HepG2 (cell line): ENCODE results near the gene TTC28. TPM values are rescaled to one million over a fixed set of nuclear protein-coding genes. Genes with fewer than 3 reads are reported as not detected.

ENCODE experiments used
- ATAC-seq: fragments of 200-7000 bp; cut with Tn5 transposase; 3 replicates; pipeline ENCODE4 v1.9.1; 2020; ENCODE audit warnings: mild to moderate bottlenecking, moderate library complexity
- BruUV-seq: library from RNA; stranded (reverse); fragments of 400-500 nt; replicated peaks from 2 replicates; lab custom pipeline; 2021; lab: Mats Ljungman, UMichigan
- CTCF ChIA-PET: fragments of 300-600 bp; formaldehyde crosslinking; extraction: SDS; loops from one replicate; lab custom pipeline; 2021; ENCODE audit warnings: low total read pairs, inconsistent platforms, low intra/inter-chr PET ratio; lab: Yijun Ruan, JAX
- POLR2A ChIA-PET: fragments of 350-600 bp; sonication (Branson Sonifier 250); formaldehyde crosslinking; loops from one replicate; lab custom pipeline; 2020; ENCODE audit warnings: antibody characterized with exemption, inconsistent platforms; lab: Yijun Ruan, JAX
- DNase-seq: peaks from one replicate; pipeline ENCODE4 v3.0.0-alpha.2; 2015; ENCODE audit warnings: low spot score
- FAIRE-seq: peaks from 3 replicates; lab custom pipeline; 2011; peaks lifted over from hg19 to GRCh38; lab: Jason Lieb, UNC
- H2AFZ ChIP-seq: one replicate; pipeline ENCODE4 v1.6.1; 2011; ENCODE audit warnings: low read length, inconsistent platforms
- H3K27ac ChIP-seq: fragments of 300-600 bp; 3 replicates; pipeline ENCODE4 v1.8.0; 2011; ENCODE audit warnings: mixed run types, mild to moderate bottlenecking, mixed read lengths, low read length, inconsistent platforms; ENCODE audit not compliant: insufficient read depth; ENCODE audit errors: extremely low read length
- H3K27me3 ChIP-seq, 2 experiments: fragments of 200-600 bp in 1 of 2; 2 replicates in 1 of 2; 3 replicates in 1 of 2; pipeline versions ENCODE4 v1.6.0 to v1.8.0; 2011; ENCODE audit warnings: low read length in 2 of 2, mild to moderate bottlenecking in 2 of 2, moderate library complexity in 2 of 2, inconsistent platforms in 1 of 2; ENCODE audit not compliant: insufficient read depth in 2 of 2, control insufficient read depth in 1 of 2
- H3K36me3 ChIP-seq, 2 experiments: fragments of 200-600 bp in 1 of 2; replicated peaks in 1 of 2; 2 replicates in 1 of 2; 3 replicates in 1 of 2; pipeline versions ENCODE4 v1.5.1 to v1.8.0; 2011; ENCODE audit warnings: low read length in 2 of 2, inconsistent platforms in 1 of 2; ENCODE audit not compliant: insufficient read depth in 2 of 2, control insufficient read depth in 1 of 2
- H3K4me1 ChIP-seq: 2 replicates; pipeline ENCODE4 v1.5.1; 2012; ENCODE audit warnings: low read length, inconsistent platforms; ENCODE audit not compliant: insufficient read depth
- H3K4me2 ChIP-seq: 2 replicates; pipeline ENCODE4 v1.6.0; 2011; ENCODE audit warnings: low read depth, low read length, inconsistent platforms
- H3K4me3 ChIP-seq, 3 experiments: fragments of 200-600 bp in 1 of 3; sonication (generic), shearing (Covaris generic) in 1 of 3; replicated peaks in 1 of 3; 2 replicates each; pipeline ENCODE4 v1.5.1; 2011 to 2016; ENCODE audit warnings: low read length in 3 of 3, inconsistent platforms in 2 of 3, low read depth in 2 of 3, mild to moderate bottlenecking in 2 of 3, control low read depth in 1 of 3, mixed read lengths in 1 of 3; ENCODE audit not compliant: insufficient read depth in 1 of 3
- H3K79me2 ChIP-seq: one replicate; pipeline ENCODE4 v1.6.1; 2011; ENCODE audit warnings: low read length, inconsistent platforms; ENCODE audit not compliant: insufficient read depth
- H3K9ac ChIP-seq: 2 replicates; pipeline ENCODE4 v1.6.0; 2011; ENCODE audit warnings: mild to moderate bottlenecking, low read depth, low read length, inconsistent platforms; ENCODE audit not compliant: insufficient read depth
- H3K9me3 ChIP-seq: 2 replicates; pipeline ENCODE4 v1.5.1; 2012; ENCODE audit warnings: mild to moderate bottlenecking, low read length
- H4K20me1 ChIP-seq: 2 replicates; pipeline ENCODE4 v1.6.0; 2011; ENCODE audit warnings: inconsistent platforms, mild to moderate bottlenecking, low read length, moderate library complexity; ENCODE audit not compliant: insufficient read depth
- EED ChIP-seq: sonication (generic); formaldehyde crosslinking; IDR thresholded peaks from 2 replicates; pipeline ENCODE4 v1.5.0; 2020; ENCODE audit warnings: mild to moderate bottlenecking, missing genetic modification reagents
- HDAC2 ChIP-seq: sonication (generic); formaldehyde crosslinking; IDR thresholded peaks from 2 replicates; pipeline ENCODE4 v1.4.0; 2020; ENCODE audit warnings: missing genetic modification reagents
- JUND ChIP-seq: sonication (generic); formaldehyde crosslinking; IDR thresholded peaks from 2 replicates; pipeline ENCODE4 v1.8.0; 2022; ENCODE audit warnings: mild to moderate bottlenecking, missing genetic modification reagents
- LBX2 ChIP-seq: sonication (generic); formaldehyde crosslinking; IDR thresholded peaks from 2 replicates; pipeline ENCODE4 v1.5.0; 2020; ENCODE audit warnings: missing genetic modification reagents, mild to moderate bottlenecking, borderline replicate concordance
- MXD3 ChIP-seq: IDR thresholded peaks from 2 replicates; pipeline ENCODE4 v1.6.1; 2016; ENCODE audit warnings: mild to moderate bottlenecking, missing biosample characterization, missing genetic modification reagents
- PATZ1 ChIP-seq: sonication (generic); formaldehyde crosslinking; IDR thresholded peaks from 2 replicates; pipeline ENCODE4 v1.4.0; 2020; ENCODE audit warnings: missing genetic modification reagents
- PHF5A ChIP-seq: IDR thresholded peaks from one replicate; pipeline ENCODE4 v1.6.1; 2018; ENCODE audit warnings: low read depth, missing genetic modification reagents; ENCODE audit not compliant: unreplicated experiment
- SALL1 ChIP-seq: sonication (generic); formaldehyde crosslinking; IDR thresholded peaks from 2 replicates; pipeline ENCODE4 v1.8.0; 2022; ENCODE audit warnings: mild to moderate bottlenecking, missing genetic modification reagents
- SP1 ChIP-seq, 2 experiments: fragments of 450-650 bp in 1 of 2; sonication (generic) in 1 of 2; formaldehyde crosslinking in 1 of 2; IDR thresholded peaks; 2 replicates each; pipeline versions ENCODE4 v1.4.0 to v1.6.1; 2016 to 2020; ENCODE audit warnings: missing genetic modification reagents in 1 of 2
- ZBTB37 ChIP-seq: sonication (generic); formaldehyde crosslinking; IDR thresholded peaks from 2 replicates; pipeline ENCODE4 v1.4.0; 2020; ENCODE audit warnings: mild to moderate bottlenecking, missing genetic modification reagents
- ZNF142 ChIP-seq: sonication (generic); formaldehyde crosslinking; IDR thresholded peaks from 2 replicates; pipeline ENCODE4 v1.4.0; 2020; ENCODE audit warnings: missing genetic modification reagents
- ZNF335 ChIP-seq: sonication (generic); formaldehyde crosslinking; IDR thresholded peaks from 2 replicates; pipeline ENCODE4 v1.4.0; 2020; ENCODE audit warnings: missing genetic modification reagents
- ZNF569 ChIP-seq: sonication (generic); formaldehyde crosslinking; IDR thresholded peaks from 2 replicates; pipeline ENCODE4 v1.5.0; 2020; ENCODE audit warnings: mild to moderate bottlenecking, missing genetic modification reagents, moderate library complexity, borderline replicate concordance
- WGBS: methylation state at CpG from one replicate; pipeline ENCODE4 v1.1.6; 2017; ENCODE audit warnings: low lambda C conversion rate; 5-methylcytosine and 5-hydroxymethylcytosine counted together
- in situ Hi-C: cut with HindIII; loops from 2 replicates; pipeline ENCODE4 v1.10.0; 2017; ENCODE audit warnings: low pct_unique_long_range_greater_than_20kb; ENCODE audit not compliant: extremely low pct_ligation_motif_present
- intact Hi-C: fragments of 100-400 bp; cut with micrococcal nuclease; formaldehyde crosslinking; loops from one replicate; pipeline ENCODE4 v1.10.0; 2022; ENCODE audit not compliant: unreplicated experiment
- polyA plus RNA-seq, 8 experiments: library from polyadenylated mRNA; depleted of rRNA in 3 of 8; stranded (reverse) in 7 of 8; unstranded in 1 of 8; fragments of >200 nt; fragmentation: Illumina TruSeq in 4 of 8; extraction: Trizol in 4 of 8; gene quantifications; 2 replicates each; pipeline versions ENCODE4 v1.2.1 to v1.2.3, GENCODE V29; 2011 to 2016; ENCODE audit warnings: low read depth in 4 of 8, missing spikeins in 1 of 8, mixed read lengths in 1 of 8; ENCODE audit not compliant: insufficient read depth in 1 of 8
- total RNA-seq, 5 experiments: library from RNA; depleted of rRNA; stranded (reverse); fragments of >200 nt; fragmentation: Illumina TruSeq; extraction: Trizol; gene quantifications; 2 replicates each; pipeline ENCODE4 v1.2.3, GENCODE V29; 2016; ENCODE audit warnings: low read depth in 1 of 5

Gene TTC28
- total and polyA plus RNA-seq, 2 of the 13 experiments (the other 11 are each of a cell fraction or from before 2014, with no cell fraction given), result 4.2 to 13.1 TPM

GRCh38 chr22:28019360-28019759 lies 660.3 kb downstream of the TTC28 start:
- DNase-seq, result no peak
- ChIA-PET POLR2A (no interaction called here), CTCF (interaction anchor here (1.5 kb wide), 1 partner anchor 575 kb away, joined by 6 read pairs; no protein-coding TSS in a partner anchor)
- no peak for ATAC-seq
- Histone ChIP-seq H2AFZ (no peak overlapping the region), H3K4me3 (no peak overlapping the region), H4K20me1 (no peaks in the 10 kb centered on the region; the same call in 1 of the 2 replicates), H3K4me1 (no peaks in the 10 kb centered on the region), H3K36me3 (peaks cover 2% of the 10 kb centered on the region in 2 experiments; a peak in 1 of 5 replicates), H3K27ac (no peak overlapping the region), H3K27me3 (no peaks in the 10 kb centered on the region), H3K9ac (no peak overlapping the region), H3K79me2 (no peaks in the 10 kb centered on the region), H3K9me3 (no peaks in the 10 kb centered on the region), H3K4me2 (no peak overlapping the region)
- intact Hi-C loops, result no loop called here
- FAIRE-seq, result no peak
- in situ Hi-C loops, result loop anchor here (25.0 kb wide), 2 partner anchors 607 to 1257 kb away; no protein-coding TSS in a partner anchor
- 98% methylated on average over 7 of the region's 8 CpGs for WGBS
- BruUV-seq, result no TSS peak
- TF ChIP-seq ZBTB37 (no peak), JUND (CRISPR knock-in tag) (no peak), ZNF569 (CRISPR knock-in tag) (no peak), LBX2 (CRISPR knock-in tag) (no peak), EED (no peak), SALL1 (CRISPR knock-in tag) (no peak), HDAC2 (CRISPR knock-in tag) (no peak), MXD3 (CRISPR knock-in tag) (no peak), ZNF142 (CRISPR knock-in tag) (no peak), ZNF335 (CRISPR knock-in tag) (no peak), PHF5A (CRISPR knock-in tag) (no peak), SP1 (IDR thresholded peaks at IDR 0.05) (no peak), SP1 (CRISPR knock-in tag; IDR thresholded peaks at IDR 0.05) (no peak), PATZ1 (CRISPR knock-in tag) (no peak)
